ENCODE results near the gene HSH2D.
"Not testable (repeated sequence)": the region's sequence is repeated elsewhere in the genome, so short reads cannot be mapped to it uniquely, and the experiment has no call there.

The HSH2D gene, protein sequence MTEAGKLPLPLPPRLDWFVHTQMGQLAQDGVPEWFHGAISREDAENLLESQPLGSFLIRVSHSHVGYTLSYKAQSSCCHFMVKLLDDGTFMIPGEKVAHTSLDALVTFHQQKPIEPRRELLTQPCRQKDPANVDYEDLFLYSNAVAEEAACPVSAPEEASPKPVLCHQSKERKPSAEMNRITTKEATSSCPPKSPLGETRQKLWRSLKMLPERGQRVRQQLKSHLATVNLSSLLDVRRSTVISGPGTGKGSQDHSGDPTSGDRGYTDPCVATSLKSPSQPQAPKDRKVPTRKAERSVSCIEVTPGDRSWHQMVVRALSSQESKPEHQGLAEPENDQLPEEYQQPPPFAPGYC
- total RNA-seq = 8.8 to 46.9 (median 21.6) reads per million in 3 experiments

- peak; percentile 75 for DNase-seq
Measured at GRCh38 chr19:16143399-16144215, at the start of gene HSH2D. HSH2D (plus strand) TSS chr19:16143685; CDS start chr19:16148751, 5,066 bp downstream.

- DNase-seq = no peak
Measured at GRCh38 chr19:16094360-16095070, 49.0 kb upstream of the HSH2D start.

DNA sequence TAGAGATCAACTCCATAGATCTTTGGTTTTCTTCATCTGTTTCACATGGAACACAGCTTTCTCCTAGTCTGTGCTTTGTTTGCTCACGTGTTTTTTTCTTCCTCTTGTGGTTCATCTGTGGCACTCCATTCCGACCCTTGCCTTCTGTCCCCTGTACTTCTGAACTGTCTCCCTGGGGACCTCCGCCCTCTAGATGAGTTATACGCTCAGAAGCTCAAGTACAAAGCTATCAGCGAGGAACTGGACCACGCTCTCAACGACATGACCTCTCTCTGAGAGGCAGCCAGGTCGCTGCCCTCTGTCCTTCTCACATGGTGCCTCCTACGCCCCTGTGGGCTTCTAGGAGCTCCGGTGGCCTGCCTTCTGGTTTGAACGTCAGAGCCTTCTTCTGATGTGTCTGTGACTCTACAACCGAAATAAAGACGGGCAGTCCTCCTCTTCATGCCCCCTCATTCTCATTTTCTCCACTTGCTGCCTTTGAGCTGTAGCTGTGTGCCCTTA is 48.4 kb upstream of the HSH2D start:
- DNase-seq = no peak

DNA sequence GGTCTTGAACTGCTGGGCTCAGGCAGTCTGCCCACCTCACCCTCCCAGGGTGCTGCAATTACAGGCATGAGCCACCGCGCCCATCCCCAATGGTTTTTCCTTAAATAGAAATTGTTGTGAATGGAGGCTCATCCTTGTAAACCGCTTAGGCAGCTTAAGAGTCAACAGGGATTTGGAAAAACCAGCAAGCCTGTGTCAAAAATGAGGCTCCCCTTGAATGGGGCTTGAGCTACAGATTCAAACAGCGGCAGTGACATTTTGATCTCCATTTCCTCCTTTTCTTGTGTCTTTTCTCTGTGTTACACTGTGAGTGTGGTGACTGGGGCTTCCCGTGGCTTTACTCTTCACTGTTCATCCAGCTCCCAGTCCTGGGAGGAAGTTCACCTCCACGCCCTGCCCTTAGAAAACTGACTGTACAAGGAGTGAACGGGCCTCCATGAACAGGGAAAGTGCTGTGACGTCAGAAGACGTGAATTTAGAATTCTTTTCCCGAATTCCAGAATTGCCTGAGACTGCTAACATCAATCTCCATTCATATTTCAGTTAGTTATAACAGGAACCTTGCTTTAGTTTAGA is 47.1 kb upstream of the HSH2D start:
- DNase-seq = no peak

- DNase-seq = no peak
Measured at GRCh38 chr19:16098416-16098768, 45.1 kb upstream of the HSH2D start.

DNA sequence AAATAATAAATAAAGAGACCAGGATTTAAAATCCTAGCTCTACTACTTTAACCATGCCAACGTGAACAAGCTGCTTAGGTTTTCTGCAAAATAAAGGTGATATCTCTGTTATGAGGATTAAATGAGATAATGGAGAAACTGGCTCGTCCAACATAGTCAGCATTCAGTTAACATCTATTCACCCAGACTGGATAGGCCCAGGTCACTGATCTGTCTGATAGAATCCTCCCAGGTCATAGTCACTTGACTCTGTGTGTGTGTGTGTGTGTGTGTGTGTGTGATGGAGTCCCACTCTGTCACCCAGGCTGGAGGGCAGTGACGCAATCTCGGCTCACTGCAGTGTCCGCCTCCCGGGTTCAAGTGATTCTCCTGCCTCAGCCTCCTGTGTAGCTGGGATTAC is 44.7 kb upstream of the HSH2D start:
- DNase-seq = no peak

GRCh38 chr19:16099314-16099965 is 44.0 kb upstream of the HSH2D start:
- not testable (repeated sequence) for DNase-seq

DNA sequence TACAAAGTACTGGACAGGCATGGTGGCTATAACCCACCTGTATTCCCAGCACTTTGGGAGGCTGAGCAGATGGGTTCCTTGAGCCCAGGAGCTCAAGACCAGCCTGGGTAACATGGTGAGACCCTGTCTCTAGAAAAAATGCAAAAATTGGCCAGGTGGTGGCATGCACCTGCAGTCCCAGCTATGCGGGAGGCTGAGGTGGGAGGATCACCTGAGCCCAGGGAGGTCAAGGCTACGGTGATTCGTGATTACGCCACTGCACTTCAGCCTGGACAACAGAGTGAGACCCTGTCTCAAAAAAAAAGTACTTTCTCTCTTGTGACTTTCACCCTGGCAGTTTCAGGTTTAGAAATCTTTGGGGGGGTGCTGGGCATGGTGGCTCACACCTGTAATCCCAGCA is 43.0 kb upstream of the HSH2D start:
- DNase-seq = no peak

DNA sequence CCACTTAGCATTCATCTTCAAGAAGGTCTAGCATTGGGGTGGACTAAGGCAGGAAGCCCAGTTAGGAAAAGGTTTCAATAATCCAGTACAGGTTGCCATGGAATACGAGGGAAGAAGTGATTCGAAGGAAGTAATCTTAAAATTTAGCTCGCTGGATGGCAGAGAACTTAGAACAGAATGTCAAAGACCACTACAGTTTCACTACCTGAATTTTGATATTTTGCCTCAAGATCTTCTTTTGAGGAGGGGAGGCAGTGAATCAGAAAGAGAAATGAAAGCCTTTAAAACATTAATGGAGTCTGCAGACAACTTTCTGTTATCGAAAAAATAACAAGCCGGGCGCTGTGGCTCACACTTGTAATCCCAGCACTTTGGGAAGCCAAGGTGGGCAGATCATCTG is 38.8 kb upstream of the HSH2D start:
- no peak for DNase-seq

DNA sequence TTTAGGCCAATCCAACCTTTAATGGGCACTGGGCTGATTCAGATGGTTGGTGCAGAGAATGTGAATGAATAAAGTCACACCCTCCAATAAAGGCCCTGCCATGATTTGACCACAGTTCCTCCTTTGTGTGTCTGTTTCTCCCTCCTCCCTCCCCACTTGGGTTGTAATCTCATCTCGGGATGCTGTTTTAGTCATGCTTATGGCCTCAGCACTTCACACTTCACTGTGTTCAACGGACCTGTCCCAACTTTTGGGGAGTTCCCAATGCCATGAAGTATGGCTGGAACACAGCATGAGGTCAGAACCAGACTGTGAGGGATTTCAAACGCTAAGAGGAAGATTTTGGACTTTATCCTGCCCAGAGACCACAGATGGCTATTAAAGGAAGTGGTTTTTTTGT is 37.4 kb upstream of the HSH2D start:
- DNase-seq = no peak

DNA sequence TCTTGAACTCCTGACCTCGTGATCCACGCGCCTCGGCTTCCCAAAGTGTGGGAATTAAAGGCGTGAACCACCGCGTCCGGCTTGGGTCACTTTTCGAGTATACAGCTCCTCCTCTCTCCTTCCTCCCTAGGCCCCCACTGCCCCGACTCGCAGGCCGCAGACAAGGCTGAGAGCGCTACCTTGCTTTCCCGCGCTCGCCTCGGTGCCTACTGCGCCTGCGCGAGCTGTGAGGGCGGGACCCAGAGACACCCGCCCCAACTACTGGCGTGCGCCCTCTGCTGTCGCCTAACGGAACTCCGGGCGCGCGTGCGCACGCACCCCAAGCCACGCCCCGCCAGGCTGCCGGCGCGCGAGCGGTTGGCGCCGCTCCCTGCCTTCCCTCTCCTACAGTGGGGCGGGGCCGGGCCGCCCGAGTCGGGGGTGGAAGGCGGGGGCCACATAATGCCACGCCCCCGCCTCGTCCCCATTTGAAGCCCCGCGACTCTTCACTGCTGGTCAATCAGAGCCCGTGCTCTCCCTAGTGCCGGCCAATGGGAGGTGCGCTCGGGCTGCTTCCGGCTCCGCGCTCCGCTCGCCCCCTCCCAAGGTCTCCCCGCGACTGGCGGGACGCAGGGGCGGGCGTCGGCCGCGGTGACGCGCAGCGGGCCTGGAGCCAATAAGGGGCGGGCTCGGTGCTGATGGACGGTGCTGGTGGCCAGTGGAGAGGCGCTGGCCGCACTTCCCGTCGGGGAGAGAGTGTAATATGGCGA is 32.2 kb upstream of the HSH2D start, which contains the start of gene RAB8A:
Gene RAB8A, plus strand, starts transcription at position 730 of the 749 bp plus-strand sequence. Its CDS starts 13 bp downstream, at position 743.
- peak; percentile 99 for DNase-seq

- no peak for DNase-seq
Measured at GRCh38 chr19:16111909-16112752, 31.4 kb upstream of the HSH2D start.

GRCh38 chr19:16112778-16113177 is 30.7 kb upstream of the HSH2D start:
- no peak for DNase-seq

- DNase-seq = no peak
Measured at GRCh38 chr19:16113727-16114126, 29.8 kb upstream of the HSH2D start.

GRCh38 chr19:16115301-16116039 is 28.0 kb upstream of the HSH2D start:
- no peak for DNase-seq

DNA sequence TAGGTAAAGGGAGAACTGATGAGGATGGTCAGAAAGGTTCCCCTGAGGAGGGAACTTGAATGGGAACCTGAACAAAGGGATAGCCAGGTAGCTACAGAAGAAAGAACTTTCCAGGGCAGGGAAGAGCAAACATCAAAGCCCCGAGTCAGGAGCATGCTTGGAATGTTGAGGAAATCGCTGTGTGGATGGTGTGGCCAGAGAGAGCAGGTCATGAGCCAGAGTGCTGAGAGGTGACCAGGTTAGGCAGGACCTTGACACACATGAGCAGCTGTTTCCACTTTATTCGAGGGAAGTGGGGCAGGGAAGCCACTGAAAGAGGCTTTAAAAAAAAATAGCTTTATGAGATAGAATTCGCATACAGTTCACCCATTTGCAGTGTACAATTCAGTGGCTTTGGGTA is 27.4 kb upstream of the HSH2D start:
- DNase-seq = no peak

DNA sequence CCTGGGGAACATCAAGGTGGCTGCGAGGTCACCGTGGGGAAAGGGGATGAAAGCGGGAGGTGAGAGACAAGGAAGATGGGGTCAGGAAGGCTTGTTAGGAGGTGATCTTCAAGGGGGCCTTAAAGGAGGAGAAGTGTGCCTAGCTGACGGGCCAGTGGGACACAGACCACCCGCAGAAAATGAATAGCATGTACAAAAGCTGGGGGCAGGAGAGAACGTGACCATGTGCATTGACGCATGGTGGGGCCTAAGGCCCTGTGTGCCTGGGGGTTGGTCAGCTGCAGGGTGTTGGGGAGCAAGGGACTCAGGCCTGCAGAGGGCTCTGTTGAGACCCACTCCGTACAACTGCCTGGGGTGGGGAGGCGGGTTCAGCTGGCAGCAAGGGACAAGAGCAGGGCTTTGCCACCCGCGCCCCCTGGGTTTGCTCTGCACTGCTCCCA is 25.9 kb upstream of the HSH2D start:
- no peak for DNase-seq

- no peak for DNase-seq
Measured at GRCh38 chr19:16118489-16119033, 24.9 kb upstream of the HSH2D start.

Measured in central memory CD4-positive, alpha-beta T cell (primary cell).